Cardiac fibroblast (primary cell): ENCODE measurements around the gene TAGLN2.

ENCODE experiments used
- DNase-seq, 2 donors: peaks; one replicate each; pipeline versions ENCODE4 v3.0.0 to v3.0.0-alpha.2; 2010; ENCODE audit warnings: low read depth in 2 of 2
- H3K4me3 ChIP-seq, 2 donors: replicated peaks in 1 of 2; 1 replicate in 1 of 2; 2 replicates in 1 of 2; pipeline ENCODE4 v1.5.1; 2011; ENCODE audit warnings: low read depth in 2 of 2, low read length in 2 of 2, mild to moderate bottlenecking in 2 of 2, moderate library complexity in 1 of 2
- CTCF ChIP-seq: IDR thresholded peaks from one replicate; pipeline ENCODE4 v1.5.1; 2011; ENCODE audit warnings: low read depth, mild to moderate bottlenecking, low read length, inconsistent platforms

Gene TAGLN2

GRCh38 chr1:159925719-159926078 lies 392 bp upstream of the TAGLN2 start:
- no peak for TF ChIP-seq CTCF
- DNase-seq, result no peak

GRCh38 chr1:159924025-159924790 lies 1.1 kb downstream of the TAGLN2 start:
- DNase-seq, result peak; percentile 94 to 96
- TF ChIP-seq CTCF, result peak; percentile 17
- peak overlapping the region; percentile 96 to 98 for H3K4me3 ChIP-seq

More at GRCh38 chr1:159925719-159926078, 392 bp upstream of the TAGLN2 start:
- H3K4me3 ChIP-seq, result peak overlapping the region; percentile 96 to 98

- TF ChIP-seq CTCF, result no peak
- peak overlapping the region; percentile 96 to 98 for H3K4me3 ChIP-seq
- DNase-seq, result peak; percentile 93 to 95
Measured at GRCh38 chr1:159923203-159924024, 1.9 kb downstream of the TAGLN2 start.

GRCh38 chr1:159922511-159923202 lies 2.6 kb downstream of the TAGLN2 start:
- no peak for TF ChIP-seq CTCF
- peak; percentile 60 to 82 for DNase-seq
- H3K4me3 ChIP-seq, result peak overlapping the region; percentile 96 to 98

- peak; percentile 50 to 64 for DNase-seq
- TF ChIP-seq CTCF, result no peak
- peak overlapping the region; percentile 96 to 98 for H3K4me3 ChIP-seq
Measured at GRCh38 chr1:159921700-159922504, 3.4 kb downstream of the TAGLN2 start.

GRCh38 chr1:159921251-159921650 lies 4.1 kb downstream of the TAGLN2 start:
- no peak for TF ChIP-seq CTCF
- DNase-seq, result peak in 1 of 2 donors; percentile 42
- H3K4me3 ChIP-seq, result no peak overlapping the region
